Right lobe of liver (tissue), 6 donors: ENCODE data around the gene METTL23. TPM values are rescaled to one million over a fixed set of nuclear protein-coding genes. Genes with fewer than 3 reads are reported as not detected.

Experiments
- ATAC-seq, 4 donors: fragments of 200-7000 bp; cut with Tn5 transposase; one replicate each; pipeline ENCODE4 v1.9.1; 2020; ENCODE audit warnings: mild to moderate bottlenecking in 4 of 4, moderate library complexity in 4 of 4
- DNase-seq, 3 donors: peaks; one replicate each; pipeline ENCODE4 v3.0.0-alpha.2; 2020
- H3K27ac ChIP-seq, 3 donors: fragments of 200-600 bp; one replicate each; pipeline ENCODE4 v1.8.0; 2022
- H3K27me3 ChIP-seq, 2 donors: fragments of 200-600 bp; one replicate each; pipeline ENCODE4 v1.8.0; 2022
- H3K36me3 ChIP-seq, 4 donors: fragments of 200-600 bp; sonication (generic) in 1 of 4; one replicate each; pipeline versions ENCODE4 v1.5.1 to v1.8.0; 2017 to 2022; ENCODE audit warnings: control low read depth in 1 of 4
- H3K4me1 ChIP-seq, 4 donors: fragments of 200-600 bp; sonication (generic) in 1 of 4; one replicate each; pipeline versions ENCODE4 v1.5.1 to v1.8.0; 2017 to 2022; ENCODE audit warnings: control low read depth in 1 of 4
- H3K4me3 ChIP-seq, 3 donors: fragments of 200-600 bp; one replicate each; pipeline ENCODE4 v1.8.0; 2022
- H3K9me3 ChIP-seq, 4 donors: fragments of 200-600 bp; sonication (generic) in 1 of 4; one replicate each; pipeline versions ENCODE4 v1.5.1 to v1.8.0; 2017 to 2022; ENCODE audit warnings: control low read depth in 1 of 4
- CTCF ChIP-seq, 4 donors: fragments of 200-600 bp in 3 of 4; fragments of 450-650 bp in 1 of 4; IDR thresholded peaks; one replicate each; pipeline versions ENCODE4 v1.5.1 to v1.8.0; 2016 to 2022; ENCODE audit warnings: antibody characterized with exemption in 4 of 4, mild to moderate bottlenecking in 2 of 4
- POLR2A ChIP-seq: fragments of 450-650 bp; IDR thresholded peaks from one replicate; pipeline ENCODE4 v1.6.1; 2017; ENCODE audit warnings: antibody characterized with exemption, mild to moderate bottlenecking
- WGBS: methylation state at CpG from one replicate; pipeline ENCODE4 v1.1.6; 2018; ENCODE audit warnings: low coverage, low lambda C conversion rate; ENCODE audit not compliant: insufficient coverage; ENCODE audit errors: missing lambda C conversion rate; 5-methylcytosine and 5-hydroxymethylcytosine counted together
- intact Hi-C, 2 donors: fragments of 100-400 bp; cut with DNase I; formaldehyde crosslinking; loops; one replicate each; pipeline versions ENCODE4 v1.11.2 to v1.14.1; 2022
- microRNA counts: library from miRNA; unstranded; fragments of <30 nt; microRNA quantifications from one replicate; lab custom pipeline; 2016
- microRNA-seq, 2 donors: library from miRNA; unstranded; fragments of <30 nt; microRNA quantifications; one replicate each; pipeline ENCODE4, GENCODE V29; 2019 to 2020
- small RNA-seq, 2 experiments: library from RNA; depleted of rRNA; stranded (forward); fragments of <200 nt; gene quantifications; one replicate each; pipeline ENCODE3, GENCODE V24; 2016
- total RNA-seq, 6 experiments: library from RNA; depleted of rRNA in 2 of 6; stranded (reverse); fragments of >200 nt in 2 of 6; fragmentation: NEBNext Ultra II Directional in 3 of 6; extraction: Animal tissue kit (Norgen Biotek cat#: 25700) in 3 of 6; gene quantifications; one replicate each; pipeline versions ENCODE4 v1.1.0 to v1.2.4, GENCODE V29; 2016 to 2023
- donor health status: DM: no; HTN: yes; CAD: no.
- donor health status: DM: no; HTN: no; CAD: no.
- donor health status: DM: no; HTN: no; CAD: no.
- donor health status: DM: no; HTN: yes; CAD: no.
- donor health status: DM: no; HTN: yes; CAD: no.

Gene METTL23
- total RNA-seq, 6 experiments from 2014 or later: 16.0 to 25.0 (median 18.7) TPM

DNA sequence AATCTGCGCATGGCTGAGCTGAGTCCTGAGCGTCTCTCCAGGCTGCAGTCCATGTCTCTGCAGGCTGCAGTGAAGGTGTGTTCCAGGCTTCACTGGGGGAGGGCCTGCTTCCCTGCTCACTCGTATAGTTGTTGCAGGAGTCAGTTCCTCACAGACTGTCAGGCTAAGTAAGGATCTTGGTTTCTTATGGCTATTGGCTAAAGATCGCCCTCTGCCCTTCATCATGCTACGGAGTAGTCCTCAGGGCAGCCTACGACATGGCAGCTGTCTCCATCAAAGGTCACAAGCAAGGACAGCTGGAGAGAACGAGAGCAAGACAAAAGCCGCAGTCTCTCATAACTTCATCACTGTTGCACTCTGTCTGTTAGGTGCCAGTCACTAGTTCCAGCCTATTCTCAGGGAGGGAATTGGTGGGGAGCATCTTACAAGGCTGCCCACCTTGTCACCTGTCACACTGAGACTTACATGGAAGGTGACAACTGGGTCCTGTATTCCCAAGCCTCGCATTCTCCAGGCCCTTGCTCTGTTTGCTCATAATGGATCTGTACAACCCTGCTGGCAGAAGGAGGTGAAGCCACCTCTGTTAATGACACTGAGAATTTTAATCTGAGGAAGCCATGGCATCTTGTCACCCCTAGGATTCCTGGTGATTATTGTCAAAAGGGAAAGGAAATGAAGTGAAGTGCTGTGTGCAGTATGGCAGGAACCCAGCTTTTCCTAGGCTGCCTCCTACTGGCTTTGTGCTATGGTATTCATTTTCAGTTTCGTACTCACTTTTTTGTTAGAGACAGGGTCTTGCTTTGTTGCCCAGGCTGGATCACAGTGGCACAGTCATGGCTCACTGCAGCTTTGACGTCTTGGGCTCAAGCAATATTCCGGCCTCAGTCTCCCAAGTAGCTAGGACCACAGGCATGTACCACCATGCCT is 54.7 kb downstream of the METTL23 start:
- no peaks in the 10 kb centered on the region for H3K27me3 ChIP-seq
- no peak overlapping the region for H3K27ac ChIP-seq
- intact Hi-C loops: no loop called here
- peaks cover 0 to 29% (median 4%) of the 10 kb centered on the region in 4 donors for H3K36me3 ChIP-seq
- no peak for DNase-seq
- H3K4me1 ChIP-seq: no peaks in the 10 kb centered on the region
- WGBS: 84% methylated on average over 7 of the region's 12 CpGs
- ATAC-seq: no peak
- TF ChIP-seq CTCF (IDR thresholded peaks at IDR 0.05) (no peak), POLR2A (no peak)
- no peaks in the 10 kb centered on the region for H3K9me3 ChIP-seq
- no peak overlapping the region for H3K4me3 ChIP-seq

- intact Hi-C loops: no loop called here
- WGBS: 74% methylated on average over 5 of the region's 5 CpGs
- Histone ChIP-seq H3K36me3 (peaks cover 0 to 14% (median 2%) of the 10 kb centered on the region in 4 donors), H3K27ac (no peak overlapping the region), H3K27me3 (no peaks in the 10 kb centered on the region), H3K9me3 (no peaks in the 10 kb centered on the region), H3K4me3 (no peak overlapping the region), H3K4me1 (no peaks in the 10 kb centered on the region)
- ATAC-seq (no peak), DNase-seq (no peak)
- TF ChIP-seq CTCF (IDR thresholded peaks at IDR 0.05): no peak
- no peak for TF ChIP-seq POLR2A
Observed at GRCh38 chr17:76783146-76783545, 56.5 kb downstream of the METTL23 start.

MicroRNAs within 50 kb of the gene (microRNA counts, 767-probe panel; counts per million panel counts)
- microRNA hsa-miR-636 (lab: Ali Mortazavi, UCI): 237 counts per million

Small RNAs within 50 kb of the gene (microRNA-seq; reads per million reads assigned to microRNA genes)
- 0.64 to 0.87 reads per million in 2 donors for gene MIR636

Small RNAs within 50 kb of the gene (small RNA-seq; reads per million reads assigned to genes)
- gene AC005837.3 (0 reads per million in 2 experiments), gene RF02271 (0 reads per million in 2 experiments), gene RNU6-97P (0 reads per million in 2 experiments), gene RNY4P36 (0 to 0.10 reads per million in 2 experiments)

Other genes starting within 250 kb of the METTL23 start
- gene RHBDF2, start 225.4 kb upstream of the METTL23 start, total RNA-seq: 10 to 100 TPM in 3 of 6 experiments, 1 to 10 TPM in 3; 7.1 to 18.6 (median 11.0) TPM
- gene CYGB, start 189.1 kb upstream of the METTL23 start, total RNA-seq: 1 to 10 TPM; 1.8 to 4.1 (median 3.1) TPM
- 1 to 10 TPM in 1 of 6 experiments, under 1 TPM in 2, not detected in 3; 0.12 to 1.3 (median 0.22) TPM for gene PRCD, start 186.8 kb upstream of the METTL23 start, total RNA-seq
- 1 to 10 TPM in 5 of 6 experiments, under 1 TPM in 1; 0.81 to 5.0 (median 2.3) TPM for gene ST6GALNAC2, start 141.0 kb upstream of the METTL23 start, total RNA-seq
- gene ST6GALNAC1, start 83.1 kb upstream of the METTL23 start, total RNA-seq: 1 to 10 TPM in 1 of 6 experiments, under 1 TPM in 2, not detected in 3; 0.42 to 1.4 (median 0.62) TPM
- 10 to 100 TPM in 5 of 6 experiments, 1 to 10 TPM in 1; 7.7 to 25.4 (median 15.3) TPM for gene MXRA7, start 15.9 kb upstream of the METTL23 start, total RNA-seq
- 10 to 100 TPM in 5 of 6 experiments, 1 to 10 TPM in 1; 10.0 to 15.8 (median 11.1) TPM for gene JMJD6, start 233 bp upstream of the METTL23 start, total RNA-seq
- 100 to 1,000 TPM in 1 of 6 experiments, 10 to 100 TPM in 5; 62.4 to 106 (median 86.0) TPM for gene SRSF2, start 10.5 kb downstream of the METTL23 start, total RNA-seq
- 10 to 100 TPM in 5 of 6 experiments, 1 to 10 TPM in 1; 8.5 to 16.3 (median 15.3) TPM for gene MFSD11, start 11.3 kb downstream of the METTL23 start, total RNA-seq
- under 1 TPM in 1 of 6 experiments, not detected in 5; 0.16 TPM for gene MGAT5B, start 141.6 kb downstream of the METTL23 start, total RNA-seq